ENCODE results near the gene MDGA2.
"Not testable (repeated sequence)": the region's sequence is repeated elsewhere in the genome, so short reads cannot be mapped to it uniquely, and the experiment has no call there.

MDGA2 gene

GRCh38 chr14:47207617-47208016 is 467.8 kb downstream of the MDGA2 start:
- H3K36me3 Mint-ChIP-seq (ENCODE audit: low read depth) = no peaks in the 10 kb centered on the region
- H3K9me3 Mint-ChIP-seq = no peaks in the 10 kb centered on the region
- TF ChIP-seq, protein P1, sequence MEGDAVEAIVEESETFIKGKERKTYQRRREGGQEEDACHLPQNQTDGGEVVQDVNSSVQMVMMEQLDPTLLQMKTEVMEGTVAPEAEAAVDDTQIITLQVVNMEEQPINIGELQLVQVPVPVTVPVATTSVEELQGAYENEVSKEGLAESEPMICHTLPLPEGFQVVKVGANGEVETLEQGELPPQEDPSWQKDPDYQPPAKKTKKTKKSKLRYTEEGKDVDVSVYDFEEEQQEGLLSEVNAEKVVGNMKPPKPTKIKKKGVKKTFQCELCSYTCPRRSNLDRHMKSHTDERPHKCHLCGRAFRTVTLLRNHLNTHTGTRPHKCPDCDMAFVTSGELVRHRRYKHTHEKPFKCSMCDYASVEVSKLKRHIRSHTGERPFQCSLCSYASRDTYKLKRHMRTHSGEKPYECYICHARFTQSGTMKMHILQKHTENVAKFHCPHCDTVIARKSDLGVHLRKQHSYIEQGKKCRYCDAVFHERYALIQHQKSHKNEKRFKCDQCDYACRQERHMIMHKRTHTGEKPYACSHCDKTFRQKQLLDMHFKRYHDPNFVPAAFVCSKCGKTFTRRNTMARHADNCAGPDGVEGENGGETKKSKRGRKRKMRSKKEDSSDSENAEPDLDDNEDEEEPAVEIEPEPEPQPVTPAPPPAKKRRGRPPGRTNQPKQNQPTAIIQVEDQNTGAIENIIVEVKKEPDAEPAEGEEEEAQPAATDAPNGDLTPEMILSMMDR (IDR thresholded peaks at IDR 0.05; ENCODE audit: unreplicated experiment in 3 of 3) = peak in 2 of 3 experiments; percentile 15 to 22
- H3K27ac Mint-ChIP-seq = no peak overlapping the region
- H3K27me3 Mint-ChIP-seq (ENCODE audit: low read depth) = no peaks in the 10 kb centered on the region
- no peaks in the 10 kb centered on the region for H3K4me1 Mint-ChIP-seq
- no peak overlapping the region for H3K4me3 Mint-ChIP-seq

GRCh38 chr14:47200740-47201139 is 474.7 kb downstream of the MDGA2 start:
- no peaks in the 10 kb centered on the region for H3K4me1 Mint-ChIP-seq
- H3K4me3 Mint-ChIP-seq = no peak overlapping the region
- TF ChIP-seq, protein P1 (IDR thresholded peaks at IDR 0.05; ENCODE audit: unreplicated experiment in 3 of 3) = no peak
- no peaks in the 10 kb centered on the region for H3K36me3 Mint-ChIP-seq (ENCODE audit: low read depth)
- no peaks in the 10 kb centered on the region for H3K9me3 Mint-ChIP-seq
- no peak overlapping the region for H3K27ac Mint-ChIP-seq
- no peaks in the 10 kb centered on the region for H3K27me3 Mint-ChIP-seq (ENCODE audit: low read depth)

- no peak overlapping the region for H3K4me3 Mint-ChIP-seq
Observed at GRCh38 chr14:47195582-47195981, 479.8 kb downstream of the MDGA2 start.

GRCh38 chr14:47194055-47194454 is 481.4 kb downstream of the MDGA2 start:
- Mint-ChIP-seq H3K9me3 (no peaks in the 10 kb centered on the region), H3K36me3 (ENCODE audit: low read depth) (no peaks in the 10 kb centered on the region), H3K4me1 (peaks cover 8% of the 10 kb centered on the region), H3K27ac (peak overlapping the region in 1 of 3 experiments; percentile 11), H3K27me3 (ENCODE audit: low read depth) (no peaks in the 10 kb centered on the region), H3K4me3 (no peak overlapping the region)
- TF ChIP-seq, protein P1 (IDR thresholded peaks at IDR 0.05; ENCODE audit: unreplicated experiment in 3 of 3) = no peak

More at GRCh38 chr14:47195582-47195981, 479.8 kb downstream of the MDGA2 start:
- Mint-ChIP-seq H3K27ac (no peak overlapping the region), H3K36me3 (ENCODE audit: low read depth) (no peaks in the 10 kb centered on the region), H3K27me3 (ENCODE audit: low read depth) (no peaks in the 10 kb centered on the region), H3K9me3 (no peaks in the 10 kb centered on the region), H3K4me1 (peaks cover 8% of the 10 kb centered on the region)
- TF ChIP-seq, protein P1 (IDR thresholded peaks at IDR 0.05; ENCODE audit: unreplicated experiment in 3 of 3) = no peak

- H3K36me3 Mint-ChIP-seq (ENCODE audit: low read depth); H3K4me3 Mint-ChIP-seq; H3K27ac Mint-ChIP-seq; H3K9me3 Mint-ChIP-seq; H3K4me1 Mint-ChIP-seq; H3K27me3 Mint-ChIP-seq (ENCODE audit: low read depth): not testable (repeated sequence)
Observed at GRCh38 chr14:47192203-47192602, 483.2 kb downstream of the MDGA2 start.

- Mint-ChIP-seq H3K27me3 (ENCODE audit: low read depth) (no peaks in the 10 kb centered on the region), H3K4me1 (peaks cover 11% of the 10 kb centered on the region), H3K4me3 (no peak overlapping the region), H3K27ac (no peak overlapping the region), H3K9me3 (no peaks in the 10 kb centered on the region), H3K36me3 (ENCODE audit: low read depth) (no peaks in the 10 kb centered on the region)
- TF ChIP-seq, protein P1 (IDR thresholded peaks at IDR 0.05; ENCODE audit: unreplicated experiment in 3 of 3) = no peak
Observed at GRCh38 chr14:47191700-47192099, 483.7 kb downstream of the MDGA2 start.
